Neuronal stem cell (in vitro differentiated cells): ENCODE measurements around the gene PPAN.

Experiments used
- DNase-seq: peaks from one replicate; pipeline ENCODE4 v3.0.0-alpha.2; 2013; ENCODE audit warnings: low spot score
- H2AFZ ChIP-seq: one replicate; pipeline ENCODE4 v1.6.1; 2013; ENCODE audit warnings: mild to moderate bottlenecking, low read length, inconsistent platforms
- H2AK5ac ChIP-seq: 2 replicates; pipeline ENCODE4 v1.6.1; 2013; ENCODE audit warnings: low read depth, mild to moderate bottlenecking, inconsistent platforms, low read length, moderate library complexity, mixed read lengths
- H2BK120ac ChIP-seq: 2 replicates; pipeline ENCODE4 v1.6.1; 2013; ENCODE audit warnings: low read depth, mild to moderate bottlenecking, inconsistent platforms, low read length, moderate library complexity, mixed read lengths
- H2BK12ac ChIP-seq: one replicate; pipeline ENCODE4 v1.6.1; 2013; ENCODE audit warnings: low read length, inconsistent platforms
- H2BK15ac ChIP-seq: 2 replicates; pipeline ENCODE4 v1.6.1; 2013; ENCODE audit warnings: mild to moderate bottlenecking, low read length, inconsistent platforms, mixed read lengths
- H2BK5ac ChIP-seq: one replicate; pipeline ENCODE4 v1.6.1; 2013; ENCODE audit warnings: inconsistent platforms, mild to moderate bottlenecking, low read length, moderate library complexity
- H3K14ac ChIP-seq: one replicate; pipeline ENCODE4 v1.6.1; 2013; ENCODE audit warnings: low read length, inconsistent platforms
- H3K18ac ChIP-seq: 2 replicates; pipeline ENCODE4 v1.6.1; 2013; ENCODE audit warnings: low read length, inconsistent platforms
- H3K23ac ChIP-seq: 2 replicates; pipeline ENCODE4 v1.6.1; 2013; ENCODE audit warnings: low read depth, mild to moderate bottlenecking, mixed read lengths, low read length, inconsistent platforms; ENCODE audit not compliant: poor library complexity
- H3K27ac ChIP-seq: replicated peaks from 3 replicates; pipeline ENCODE4 v1.5.1; 2013; ENCODE audit warnings: low read length, inconsistent platforms
- H3K27me3 ChIP-seq, 3 experiments: 2 replicates each; pipeline ENCODE4 v1.6.1; 2013; ENCODE audit warnings: low read length in 3 of 3, mild to moderate bottlenecking in 2 of 3, inconsistent platforms in 1 of 3, low read depth in 1 of 3, mixed read lengths in 1 of 3, moderate library complexity in 1 of 3; ENCODE audit not compliant: control insufficient read depth in 3 of 3, insufficient read depth in 3 of 3
- H3K36me3 ChIP-seq, 2 donors: replicated peaks in 1 of 2; 2 replicates each; pipeline ENCODE4 v1.6.1; 2013; ENCODE audit warnings: low read length in 2 of 2; ENCODE audit not compliant: control insufficient read depth in 2 of 2, insufficient read depth in 2 of 2
- H3K4ac ChIP-seq: 2 replicates; pipeline ENCODE4 v1.6.1; 2013; ENCODE audit warnings: inconsistent platforms, mild to moderate bottlenecking, low read length, moderate library complexity
- H3K4me1 ChIP-seq, 2 donors: 1 replicate in 1 of 2; 2 replicates in 1 of 2; pipeline ENCODE4 v1.6.1; 2013; ENCODE audit warnings: low read length in 2 of 2, low read depth in 1 of 2; ENCODE audit not compliant: control insufficient read depth in 2 of 2, insufficient read depth in 1 of 2
- H3K4me2 ChIP-seq: one replicate; pipeline ENCODE4 v1.6.1; 2013; ENCODE audit warnings: mild to moderate bottlenecking, low read length, inconsistent platforms; ENCODE audit not compliant: insufficient read depth, poor library complexity, severe bottlenecking
- H3K4me3 ChIP-seq, 2 donors: 2 replicates each; pipeline ENCODE4 v1.5.1; 2013; ENCODE audit warnings: low read length in 2 of 2, mild to moderate bottlenecking in 2 of 2, inconsistent platforms in 1 of 2, moderate library complexity in 1 of 2
- H3K79me1 ChIP-seq: one replicate; pipeline ENCODE4 v1.6.1; 2013; ENCODE audit warnings: low read depth, mild to moderate bottlenecking, inconsistent platforms, low read length, moderate library complexity
- H3K9ac ChIP-seq: one replicate; pipeline ENCODE4 v1.6.1; 2013; ENCODE audit warnings: mild to moderate bottlenecking, low read depth, low read length, inconsistent platforms; ENCODE audit not compliant: poor library complexity
- H3K9me3 ChIP-seq, 2 donors: replicated peaks in 1 of 2; 2 replicates each; pipeline versions ENCODE3 to v1.6.1; 2013; ENCODE audit warnings: low read length in 2 of 2, mild to moderate bottlenecking in 2 of 2, inconsistent platforms in 1 of 2, low read depth in 1 of 2, mixed read lengths in 1 of 2, moderate library complexity in 1 of 2; ENCODE audit not compliant: control insufficient read depth in 2 of 2, insufficient read depth in 1 of 2
- H4K8ac ChIP-seq: one replicate; pipeline ENCODE4 v1.6.1; 2013; ENCODE audit warnings: low read depth, mild to moderate bottlenecking, inconsistent platforms, low read length, moderate library complexity
- H4K91ac ChIP-seq: one replicate; pipeline ENCODE4 v1.6.1; 2013; ENCODE audit warnings: low read length, low read depth, mild to moderate bottlenecking, inconsistent platforms; ENCODE audit not compliant: poor library complexity
- WGBS, 2 donors: extraction: QIAGEN DNeasy Blood & Tissue Kit; methylation state at CpG; one replicate each; pipeline ENCODE4 v1.1.7; 2013; ENCODE audit warnings: missing lambda C conversion rate in 2 of 2, mixed read lengths in 1 of 2; ENCODE audit not compliant: insufficient read length in 2 of 2, insufficient replicate concordance in 1 of 2; ENCODE audit errors: extremely low coverage in 2 of 2; 5-methylcytosine and 5-hydroxymethylcytosine counted together

Gene PPAN

GRCh38 chr19:10138879-10139795, 33.0 kb downstream of the PPAN start:
- Histone ChIP-seq H3K36me3 (peaks cover 82 to 99% of the 10 kb centered on the region in 2 donors), H3K4ac (no peak overlapping the region), H3K9me3 (no peaks in the 10 kb centered on the region), H3K4me2 (no peak overlapping the region), H2BK15ac (no peak overlapping the region), H4K8ac (no peak overlapping the region), H2BK5ac (no peak overlapping the region), H4K91ac (no peak overlapping the region), H3K18ac (no peak overlapping the region), H3K4me1 (no peaks in the 10 kb centered on the region), H2AFZ (no peak overlapping the region), H3K9ac (peak overlapping the region; percentile 9), H2AK5ac (no peak overlapping the region), H2BK120ac (no peak overlapping the region), H3K27me3 (no peaks in the 10 kb centered on the region), H3K27ac (no peak overlapping the region), H3K79me1 (peaks cover 10% of the 10 kb centered on the region), H3K14ac (no peak overlapping the region), H3K23ac (no peak overlapping the region), H3K4me3 (no peak overlapping the region), H2BK12ac (no peak overlapping the region)
- DNase-seq, result no peak
- WGBS, 2 donors, result no CpG with 5 or more reads among the region's 27 CpGs

- Histone ChIP-seq H2BK12ac (no peak overlapping the region), H4K8ac (no peak overlapping the region), H3K23ac (no peak overlapping the region), H3K4me1 (no peaks in the 10 kb centered on the region), H3K9ac (no peak overlapping the region), H3K4ac (no peak overlapping the region), H3K27ac (no peak overlapping the region), H2AK5ac (no peak overlapping the region), H3K4me3 (no peak overlapping the region), H2AFZ (no peak overlapping the region), H3K27me3 (no peaks in the 10 kb centered on the region), H3K79me1 (peaks cover 10% of the 10 kb centered on the region), H2BK120ac (no peak overlapping the region), H4K91ac (no peak overlapping the region), H3K36me3 (peaks cover 85 to 99% of the 10 kb centered on the region in 2 donors), H3K9me3 (no peaks in the 10 kb centered on the region), H2BK15ac (no peak overlapping the region), H3K18ac (no peak overlapping the region), H3K4me2 (no peak overlapping the region), H2BK5ac (no peak overlapping the region), H3K14ac (no peak overlapping the region)
- no CpG with 5 or more reads among the region's 23 CpGs for WGBS, 2 donors
- no peak for DNase-seq
These were observed 33.8 kb downstream of the PPAN start for GRCh38 chr19:10139952-10140351.

- WGBS, 2 donors, result no CpG with 5 or more reads among the region's 13 CpGs
- Histone ChIP-seq H3K27ac (no peak overlapping the region), H3K14ac (no peak overlapping the region), H3K4me2 (no peak overlapping the region), H3K4me3 (no peak overlapping the region), H2BK12ac (no peak overlapping the region), H3K18ac (no peak overlapping the region), H3K23ac (no peak overlapping the region), H2AFZ (no peak overlapping the region), H3K27me3 (no peaks in the 10 kb centered on the region), H3K4ac (no peak overlapping the region), H3K36me3 (peaks cover 88 to 99% of the 10 kb centered on the region in 2 donors), H4K91ac (no peak overlapping the region), H3K9ac (no peak overlapping the region), H4K8ac (no peak overlapping the region), H2AK5ac (no peak overlapping the region), H3K4me1 (no peaks in the 10 kb centered on the region), H2BK15ac (no peak overlapping the region), H2BK120ac (no peak overlapping the region), H3K9me3 (no peaks in the 10 kb centered on the region), H3K79me1 (peaks cover 10% of the 10 kb centered on the region), H2BK5ac (no peak overlapping the region)
- DNase-seq, result no peak
These were observed 35.3 kb downstream of the PPAN start for GRCh38 chr19:10141479-10141878.

DNA sequence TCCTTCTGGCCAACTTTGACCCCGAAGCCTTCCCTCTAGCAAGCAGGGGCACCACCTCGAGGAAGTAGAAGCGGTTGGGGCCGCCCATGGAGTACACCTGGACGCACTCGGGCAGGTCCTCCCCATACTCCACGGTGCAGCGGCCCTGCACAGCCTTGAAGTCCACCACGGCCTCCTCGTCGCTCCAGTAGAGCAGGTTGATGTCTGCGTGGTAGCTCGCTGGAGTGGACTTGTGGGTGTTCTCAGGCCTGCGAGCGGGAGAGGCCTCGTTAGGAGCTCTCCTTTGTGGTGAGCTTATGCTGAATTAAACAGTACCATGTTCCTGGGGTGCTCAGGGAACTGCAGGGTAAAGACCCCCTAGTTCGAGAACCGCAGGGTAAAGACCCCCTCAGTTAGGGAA, 35.8 kb downstream of the PPAN start:
- no peak overlapping the region for H2AFZ ChIP-seq
- H3K9me3 ChIP-seq, result no peaks in the 10 kb centered on the region
- no peak overlapping the region for H2BK12ac ChIP-seq
- H2BK15ac ChIP-seq, result no peak overlapping the region
- no peak overlapping the region for H3K27ac ChIP-seq
- no peak overlapping the region for H4K8ac ChIP-seq
- no peaks in the 10 kb centered on the region for H3K27me3 ChIP-seq
- H3K4me1 ChIP-seq, result no peaks in the 10 kb centered on the region
- WGBS, 2 donors, result no CpG with 5 or more reads among the region's 18 CpGs
- H4K91ac ChIP-seq, result no peak overlapping the region
- H3K23ac ChIP-seq, result no peak overlapping the region
- H3K36me3 ChIP-seq, result peaks cover 89 to 99% of the 10 kb centered on the region in 2 donors
- no peak overlapping the region for H2BK5ac ChIP-seq
- no peak overlapping the region for H2AK5ac ChIP-seq
- no peak overlapping the region for H3K9ac ChIP-seq
- H3K14ac ChIP-seq, result no peak overlapping the region
- H3K4ac ChIP-seq, result no peak overlapping the region
- no peak for DNase-seq
- peaks cover 7% of the 10 kb centered on the region for H3K79me1 ChIP-seq
- peak overlapping the region in 1 of 2 donors; percentile 18 for H3K4me3 ChIP-seq
- no peak overlapping the region for H3K4me2 ChIP-seq
- H3K18ac ChIP-seq, result no peak overlapping the region
- H2BK120ac ChIP-seq, result no peak overlapping the region
